Breast epithelium (tissue), 3 donors: ENCODE measurements around the gene GPC3.

Experiments used
- CTCF ChIP-seq, 3 donors: fragments of 450-650 bp; IDR thresholded peaks; one replicate each; pipeline ENCODE4 v1.5.1; 2016 to 2017; ENCODE audit warnings: antibody characterized with exemption in 3 of 3, mild to moderate bottlenecking in 3 of 3, moderate library complexity in 3 of 3
- POLR2A ChIP-seq: fragments of 450-650 bp; IDR thresholded peaks from one replicate; pipeline ENCODE4 v1.6.1; 2016; ENCODE audit warnings: antibody characterized with exemption, mild to moderate bottlenecking, moderate library complexity
- POLR2AphosphoS5 ChIP-seq, 3 donors: sonication (generic); formaldehyde crosslinking; IDR thresholded peaks; one replicate each; pipeline ENCODE4 v1.6.1; 2017; ENCODE audit warnings: antibody characterized with exemption in 3 of 3

GRCh38 chrX:133655275-133656265 is 329.8 kb downstream of the GPC3 start:
- TF ChIP-seq CTCF (IDR thresholded peaks at IDR 0.05) (no peak), POLR2AphosphoS5 (IDR thresholded peaks at IDR 0.05) (no peak), POLR2A (no peak)
